Thyroid gland (tissue), 4 donors: Measurements from ENCODE around the gene CREB5. TPM values are rescaled to one million over a fixed set of nuclear protein-coding genes. Genes with fewer than 3 reads are reported as not detected.
A peak's percentile ranks its signal among the peaks of the same experiment; 100 is the strongest.

Experiments used
- DNase-seq, 2 donors: peaks; one replicate each; pipeline ENCODE4 v3.0.0-alpha.2; 2019
- H3K27ac ChIP-seq, 3 donors: fragments of 200-600 bp; sonication (generic); 1 replicate in 2 of 3; 2 replicates in 1 of 3; pipeline ENCODE4 v1.5.1; 2016 to 2019; ENCODE audit warnings: mild to moderate bottlenecking in 1 of 3, moderate library complexity in 1 of 3
- H3K27me3 ChIP-seq: fragments of 200-600 bp; sonication (generic); one replicate; pipeline ENCODE4 v1.5.1; 2019
- H3K36me3 ChIP-seq, 2 donors: fragments of 200-600 bp; sonication (generic); one replicate each; pipeline ENCODE4 v1.5.1; 2016 to 2019
- H3K4me1 ChIP-seq, 2 donors: fragments of 200-600 bp; sonication (generic); one replicate each; pipeline ENCODE4 v1.5.1; 2017 to 2019
- H3K4me3 ChIP-seq, 3 donors: fragments of 200-600 bp; sonication (generic); replicated peaks in 1 of 3; 1 replicate in 2 of 3; 2 replicates in 1 of 3; pipeline ENCODE4 v1.5.1; 2016; ENCODE audit warnings: mild to moderate bottlenecking in 1 of 3
- H3K9me3 ChIP-seq: fragments of 200-600 bp; sonication (generic); one replicate; pipeline ENCODE4 v1.5.1; 2017
- POLR2A ChIP-seq, 2 donors: fragments of 450-650 bp; IDR thresholded peaks; one replicate each; pipeline ENCODE4 v1.6.1; 2017; ENCODE audit warnings: antibody characterized with exemption in 2 of 2, mild to moderate bottlenecking in 2 of 2, moderate library complexity in 1 of 2
- WGBS, 2 donors: methylation state at CpG; one replicate each; pipeline ENCODE4 v1.1.5; 2017; 5-methylcytosine and 5-hydroxymethylcytosine counted together
- intact Hi-C: fragments of 100-400 bp; cut with DNase I; formaldehyde crosslinking; loops from one replicate; pipeline ENCODE4 v1.15.1; 2023
- total RNA-seq, 4 donors: library from RNA; depleted of rRNA; stranded (reverse); fragments of >200 nt; gene quantifications; one replicate each; pipeline ENCODE4 v1.2.3, GENCODE V29; 2016
- TF ChIP-seq, protein P1 (sequence below), 6 experiments: fragments of 200-600 bp in 3 of 6; fragments of 450-650 bp in 3 of 6; sonication (generic) in 3 of 6; IDR thresholded peaks; one replicate each; pipeline ENCODE4 v1.5.1; 2016 to 2019; ENCODE audit warnings: antibody characterized with exemption in 6 of 6, mild to moderate bottlenecking in 2 of 6, inconsistent platforms in 1 of 6, moderate library complexity in 1 of 6

Gene CREB5
- total RNA-seq, 4 donors from 2014 or later = 2.5 to 13.6 (median 6.5) TPM

DNA sequence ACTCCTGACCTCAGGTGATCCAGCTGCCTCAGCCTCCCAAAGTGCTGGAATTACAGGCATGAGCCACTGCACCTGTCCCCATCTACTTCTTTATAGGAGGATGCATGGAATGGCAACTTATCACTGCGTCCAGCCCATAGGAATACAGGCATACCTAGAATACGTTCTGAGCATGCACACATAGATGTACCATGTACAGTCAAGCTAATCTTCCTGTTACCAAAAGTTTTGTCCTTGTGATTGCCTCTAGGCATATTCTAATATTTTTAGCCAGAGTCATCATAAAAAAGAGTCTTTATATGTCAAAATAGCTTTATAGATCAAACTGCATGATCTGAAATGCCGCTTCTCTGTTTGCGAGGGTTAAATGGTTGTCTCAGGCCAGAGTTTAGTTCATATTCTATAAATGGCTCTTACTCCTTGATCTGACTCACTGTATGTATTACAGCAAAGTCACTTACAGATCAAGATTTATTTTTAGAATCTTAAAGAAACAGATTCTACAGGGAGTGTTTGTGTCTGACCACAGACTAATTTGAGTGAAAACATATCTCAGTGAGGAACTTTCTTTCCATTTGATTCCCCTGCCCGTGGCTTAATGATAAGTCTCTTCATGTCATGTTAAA is 210.9 kb downstream of the CREB5 start:
- H3K27me3 ChIP-seq = no peaks in the 10 kb centered on the region
- H3K4me3 ChIP-seq = no peak overlapping the region
- no peak for DNase-seq
- WGBS, 2 donors = 78 to 87% methylated on average over 5 of the region's 5 CpGs
- no peaks in the 10 kb centered on the region for H3K9me3 ChIP-seq
- no peak overlapping the region for H3K27ac ChIP-seq
- H3K36me3 ChIP-seq = no peaks in the 10 kb centered on the region
- intact Hi-C loops = loop anchor here (10.0 kb wide), 1 partner anchor 238 kb away; no protein-coding TSS in a partner anchor
- peaks cover 0 to 5% of the 10 kb centered on the region in 2 donors for H3K4me1 ChIP-seq
- TF ChIP-seq, protein P1, sequence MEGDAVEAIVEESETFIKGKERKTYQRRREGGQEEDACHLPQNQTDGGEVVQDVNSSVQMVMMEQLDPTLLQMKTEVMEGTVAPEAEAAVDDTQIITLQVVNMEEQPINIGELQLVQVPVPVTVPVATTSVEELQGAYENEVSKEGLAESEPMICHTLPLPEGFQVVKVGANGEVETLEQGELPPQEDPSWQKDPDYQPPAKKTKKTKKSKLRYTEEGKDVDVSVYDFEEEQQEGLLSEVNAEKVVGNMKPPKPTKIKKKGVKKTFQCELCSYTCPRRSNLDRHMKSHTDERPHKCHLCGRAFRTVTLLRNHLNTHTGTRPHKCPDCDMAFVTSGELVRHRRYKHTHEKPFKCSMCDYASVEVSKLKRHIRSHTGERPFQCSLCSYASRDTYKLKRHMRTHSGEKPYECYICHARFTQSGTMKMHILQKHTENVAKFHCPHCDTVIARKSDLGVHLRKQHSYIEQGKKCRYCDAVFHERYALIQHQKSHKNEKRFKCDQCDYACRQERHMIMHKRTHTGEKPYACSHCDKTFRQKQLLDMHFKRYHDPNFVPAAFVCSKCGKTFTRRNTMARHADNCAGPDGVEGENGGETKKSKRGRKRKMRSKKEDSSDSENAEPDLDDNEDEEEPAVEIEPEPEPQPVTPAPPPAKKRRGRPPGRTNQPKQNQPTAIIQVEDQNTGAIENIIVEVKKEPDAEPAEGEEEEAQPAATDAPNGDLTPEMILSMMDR (IDR thresholded peaks at IDR 0.05) = no peak
- TF ChIP-seq POLR2A (IDR thresholded peaks at IDR 0.05) = no peak

DNA sequence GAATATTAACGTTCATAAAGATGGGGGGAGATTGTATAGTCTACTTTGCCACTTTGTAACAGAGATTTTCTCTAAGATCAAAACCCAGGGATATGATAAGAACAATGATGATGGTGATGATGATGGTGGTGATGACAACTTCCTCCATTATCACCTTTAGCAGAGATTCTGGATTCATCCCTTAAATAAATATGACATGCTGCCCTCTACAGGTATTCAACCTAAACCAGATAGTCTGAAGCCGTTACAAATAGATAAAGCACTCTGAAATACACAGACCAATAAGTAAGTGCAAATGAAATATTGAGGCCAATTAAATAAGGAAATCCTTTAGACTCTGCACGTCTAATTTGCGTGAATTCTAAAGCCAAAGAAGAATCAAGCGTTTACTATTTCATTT is 211.5 kb downstream of the CREB5 start:
- Histone ChIP-seq H3K27me3 (no peaks in the 10 kb centered on the region), H3K4me1 (peaks cover 0 to 5% of the 10 kb centered on the region in 2 donors)

DNA sequence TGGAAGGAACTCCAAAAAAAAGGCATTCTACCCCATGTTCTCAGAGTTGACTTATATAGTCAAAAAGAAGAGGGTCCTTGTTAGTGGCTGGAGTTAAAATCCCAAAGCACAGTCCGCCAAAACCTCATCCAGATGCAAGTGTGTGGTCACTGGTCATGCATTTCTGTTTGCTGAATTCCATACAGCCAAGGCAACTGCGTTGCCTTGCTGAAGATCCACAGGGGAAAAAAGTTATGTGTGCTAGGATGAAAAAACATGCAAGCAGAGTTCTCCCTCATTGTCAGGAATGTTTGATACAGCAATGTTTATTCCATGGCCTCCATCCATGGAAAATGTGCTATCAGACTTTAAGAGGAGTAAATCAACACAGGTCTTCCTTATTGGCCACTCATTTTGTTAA is 213.1 kb downstream of the CREB5 start:
- TF ChIP-seq, protein P1 (IDR thresholded peaks at IDR 0.05) = no peak
- no peak for TF ChIP-seq POLR2A (IDR thresholded peaks at IDR 0.05)
- H3K27ac ChIP-seq = no peak overlapping the region
- intact Hi-C loops = loop anchor here (10.0 kb wide), 1 partner anchor 241 kb away; no protein-coding TSS in a partner anchor
- no peaks in the 10 kb centered on the region for H3K36me3 ChIP-seq
- H3K9me3 ChIP-seq = no peaks in the 10 kb centered on the region
- no peak for DNase-seq
- H3K27me3 ChIP-seq = no peaks in the 10 kb centered on the region
- H3K4me1 ChIP-seq = peaks cover 0 to 5% of the 10 kb centered on the region in 2 donors
- 81 to 90% methylated on average over 2 of the region's 2 CpGs for WGBS, 2 donors
- H3K4me3 ChIP-seq = no peak overlapping the region

More for the DNA sequence above, 211.5 kb downstream of the CREB5 start:
- intact Hi-C loops = loop anchor here (10.0 kb wide), 1 partner anchor 239 kb away; no protein-coding TSS in a partner anchor
- DNase-seq = no peak
- H3K9me3 ChIP-seq = no peaks in the 10 kb centered on the region
- no peak overlapping the region for H3K4me3 ChIP-seq
- H3K36me3 ChIP-seq = no peaks in the 10 kb centered on the region
- TF ChIP-seq, protein P1 (IDR thresholded peaks at IDR 0.05) = no peak
- TF ChIP-seq POLR2A (IDR thresholded peaks at IDR 0.05) = no peak
- no peak overlapping the region for H3K27ac ChIP-seq
- 51 to 67% methylated on average over 5 of the region's 5 CpGs for WGBS, 2 donors

DNA sequence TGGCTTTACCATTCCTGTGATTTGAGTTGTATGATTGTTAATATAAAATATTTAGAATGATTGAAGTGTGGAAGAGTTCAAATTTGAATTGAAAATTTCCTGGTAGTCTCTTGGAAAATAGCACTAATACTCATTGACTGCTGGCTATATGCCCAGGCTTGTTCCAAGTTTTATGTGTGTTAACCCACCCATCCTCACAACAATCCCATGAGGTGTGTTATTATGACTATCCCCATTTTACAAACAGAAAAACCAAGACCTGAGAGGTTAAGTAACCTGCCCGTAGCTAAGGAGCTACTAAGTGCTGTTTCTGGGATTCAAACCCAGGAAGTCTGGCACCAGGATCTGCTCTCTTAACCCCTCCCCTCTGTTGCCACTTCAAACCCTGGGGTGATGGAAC is 213.9 kb downstream of the CREB5 start:
- no peak for TF ChIP-seq POLR2A (IDR thresholded peaks at IDR 0.05)
- TF ChIP-seq, protein P1 (IDR thresholded peaks at IDR 0.05) = no peak
- H3K36me3 ChIP-seq = no peaks in the 10 kb centered on the region
- peaks cover 0 to 5% of the 10 kb centered on the region in 2 donors for H3K4me1 ChIP-seq
- intact Hi-C loops = loop anchor here (10.0 kb wide), 1 partner anchor 241 kb away; no protein-coding TSS in a partner anchor
- WGBS, 2 donors = 60 to 61% methylated on average over 1 of the region's 1 CpG
- DNase-seq = no peak
- no peaks in the 10 kb centered on the region for H3K27me3 ChIP-seq
- H3K4me3 ChIP-seq = no peak overlapping the region
- H3K9me3 ChIP-seq = no peaks in the 10 kb centered on the region
- no peak overlapping the region for H3K27ac ChIP-seq

DNA sequence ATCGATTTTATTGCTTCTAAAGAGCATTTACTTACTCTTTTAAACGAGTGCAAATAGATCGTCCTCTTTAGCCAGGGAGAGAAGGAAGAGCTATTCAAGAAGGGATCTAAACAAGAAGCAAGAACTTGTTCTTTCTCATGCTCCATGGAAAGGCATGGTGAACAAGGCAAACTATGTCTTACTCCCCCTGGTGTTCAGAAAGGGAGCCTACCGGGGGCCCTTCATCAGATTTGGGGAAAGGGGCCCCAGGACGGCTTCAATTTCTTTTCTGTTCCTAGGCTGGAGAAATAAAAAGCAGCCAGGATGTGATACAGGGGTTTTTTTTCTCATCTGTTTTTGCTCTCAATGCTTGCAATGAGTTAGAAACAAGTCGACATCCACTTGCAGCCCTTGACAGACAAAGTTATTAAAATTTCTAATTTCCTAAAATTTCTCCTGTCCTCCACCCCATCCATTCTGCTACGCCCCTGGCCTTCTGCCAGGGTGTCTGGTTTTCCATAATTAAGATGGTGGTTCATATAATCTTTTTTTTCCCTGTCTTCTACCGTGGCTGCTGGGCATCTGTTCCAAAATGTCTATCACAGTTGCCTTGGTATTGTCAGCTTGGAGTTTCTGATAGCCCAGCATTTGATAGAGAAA is 214.4 kb downstream of the CREB5 start:
- Histone ChIP-seq H3K27me3 (no peaks in the 10 kb centered on the region), H3K27ac (no peak overlapping the region), H3K4me3 (no peak overlapping the region), H3K36me3 (no peaks in the 10 kb centered on the region), H3K9me3 (no peaks in the 10 kb centered on the region), H3K4me1 (peaks cover 0 to 5% of the 10 kb centered on the region in 2 donors)
- DNase-seq = peak; percentile 26
- TF ChIP-seq, protein P1 (IDR thresholded peaks at IDR 0.05) = peak; percentile 22 to 67 (median 56)
- no peak for TF ChIP-seq POLR2A (IDR thresholded peaks at IDR 0.05)
- 29 to 33% methylated on average over 8 of the region's 8 CpGs for WGBS, 2 donors
- intact Hi-C loops = loop anchor here (10.0 kb wide), 1 partner anchor 242 kb away; no protein-coding TSS in a partner anchor
